NK-92 (cell line): ENCODE data around the gene EBLN1.

Experiments used
- DNase-seq: peaks from one replicate; lab custom pipeline; 2025; ENCODE audit not compliant: unreplicated experiment; lab: John Stamatoyannopoulos, UW

Gene EBLN1

DNA sequence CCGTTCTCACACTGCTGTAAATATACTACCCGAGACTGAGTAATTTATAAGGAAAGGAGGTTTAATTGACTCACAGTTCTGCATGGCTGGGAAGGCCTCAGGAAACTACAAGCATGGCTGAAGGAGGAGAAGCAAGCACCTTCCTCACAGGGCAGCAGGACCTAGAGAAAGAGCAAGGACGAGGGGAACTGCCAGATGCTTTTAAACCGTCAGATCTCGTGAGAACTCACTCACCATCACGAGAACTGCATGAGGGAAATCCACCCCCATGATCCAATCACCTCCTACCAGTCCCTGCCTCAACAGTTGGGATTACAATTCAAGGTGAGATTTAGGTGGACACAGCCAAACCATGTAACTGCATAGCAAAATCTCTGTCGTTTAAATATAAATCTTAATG is at the start of gene EBLN1:
EBLN1 (minus strand) TSS at position 174 of the 400 bp plus-strand sequence. CDS start 8,032 bp downstream, outside the sequence.
- no peak for DNase-seq

DNA sequence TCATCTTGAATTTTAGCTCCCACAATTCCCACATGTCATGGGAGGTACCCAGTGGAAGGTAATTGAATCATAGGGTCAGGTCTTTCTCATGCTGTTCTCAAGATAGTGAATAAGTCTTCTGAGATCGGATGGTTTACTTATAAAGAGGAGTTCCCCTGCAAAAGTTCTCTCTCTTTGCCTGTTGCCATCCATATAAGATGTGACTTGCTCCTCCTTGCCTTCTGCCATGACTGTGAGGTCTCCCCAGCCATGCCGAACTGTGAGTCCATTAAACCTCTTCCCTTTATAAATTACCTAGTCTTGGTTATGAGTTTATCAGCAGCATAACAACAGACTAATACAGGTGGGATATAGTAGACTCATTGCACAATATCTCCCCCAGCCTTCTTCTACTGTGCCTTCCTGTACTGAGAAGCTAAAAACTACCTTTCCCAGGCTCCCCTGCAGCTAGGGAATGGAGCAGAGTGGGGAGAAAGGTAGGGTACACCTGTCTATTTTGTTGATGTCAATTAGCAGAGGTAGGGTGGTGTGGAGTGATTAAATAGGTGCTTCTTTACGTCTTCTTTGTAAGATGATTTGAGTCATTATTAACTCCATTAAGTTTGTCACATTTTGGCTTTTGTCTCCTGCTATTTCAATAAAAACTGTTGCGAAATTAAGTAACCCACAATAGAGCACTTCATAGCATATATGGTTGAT is 48.2 kb upstream of the EBLN1 start:
- DNase-seq: no peak

DNA sequence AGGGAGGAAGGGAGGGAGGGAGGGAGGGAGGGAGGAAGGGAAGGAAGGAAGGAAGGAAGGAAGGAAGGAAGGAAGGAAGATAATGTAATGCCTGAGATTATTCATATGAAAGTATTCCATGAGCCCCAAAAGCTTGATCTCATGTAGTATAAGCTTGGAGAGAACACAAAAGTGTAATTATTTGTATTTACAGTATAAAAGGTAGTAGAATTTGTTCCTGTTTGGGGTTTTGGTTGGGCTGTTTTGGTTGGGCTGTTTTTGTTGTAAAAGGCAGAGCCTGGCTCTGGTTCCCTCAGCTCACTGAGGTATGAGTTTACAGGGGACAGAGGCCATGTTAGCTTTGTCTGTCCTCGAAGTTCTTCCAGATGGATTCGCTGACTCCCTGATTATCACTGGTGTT is 45.3 kb upstream of the EBLN1 start:
- DNase-seq: no peak

DNA sequence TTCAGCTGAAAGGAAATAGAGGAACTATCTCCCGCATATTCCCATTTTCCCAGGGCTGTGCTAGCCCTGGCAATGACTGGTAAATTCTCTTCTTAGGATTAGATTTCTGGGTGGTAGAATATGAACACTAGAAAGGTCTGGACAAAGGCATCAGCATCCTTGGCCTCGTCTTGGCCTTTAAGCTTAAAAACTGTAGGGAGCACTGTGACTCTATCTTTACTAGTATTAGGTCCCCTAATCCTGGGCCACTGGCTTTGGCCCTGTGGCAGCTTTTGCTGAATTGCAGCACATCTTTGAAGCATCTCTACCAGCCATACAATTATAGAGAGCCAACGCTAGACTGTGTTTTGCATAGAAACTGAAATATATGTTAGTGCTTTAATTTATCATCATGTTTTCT is 41.5 kb upstream of the EBLN1 start:
- DNase-seq: no peak

DNA sequence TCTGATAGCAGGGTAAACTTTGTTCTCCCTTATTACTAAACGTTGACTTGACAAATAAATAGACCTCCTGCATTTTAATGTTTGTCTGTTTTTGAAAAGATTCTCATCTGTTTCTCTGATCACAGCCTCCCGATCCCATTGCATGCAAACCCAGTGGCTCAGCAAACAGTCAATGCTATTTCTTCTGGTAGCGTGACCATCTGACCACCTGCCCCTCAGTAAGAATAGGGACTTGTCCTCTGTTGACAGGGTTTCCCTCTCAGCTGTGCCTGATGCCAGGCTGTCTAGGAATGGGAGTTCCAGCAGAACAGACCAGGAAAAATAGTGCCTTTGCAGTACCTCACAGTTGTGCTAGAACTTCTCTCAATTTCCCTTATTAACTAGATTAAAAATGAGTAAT is 40.7 kb upstream of the EBLN1 start:
- no peak for DNase-seq

DNA sequence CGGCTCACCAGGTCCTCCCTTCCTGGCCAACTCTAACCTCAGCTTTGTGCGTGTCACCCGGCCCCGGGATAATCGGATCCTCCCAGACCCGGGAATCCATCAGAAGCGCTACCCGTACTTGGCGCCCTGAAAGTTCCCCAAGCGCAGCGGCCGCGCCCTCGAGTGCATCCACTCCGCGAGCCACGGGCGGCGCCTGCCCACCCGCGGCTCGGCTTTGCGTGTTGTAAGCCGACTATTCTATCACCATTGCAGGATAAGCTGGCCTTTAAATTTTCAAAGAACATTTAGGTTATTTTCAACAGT is 35.7 kb upstream of the EBLN1 start:
- no peak for DNase-seq

DNA sequence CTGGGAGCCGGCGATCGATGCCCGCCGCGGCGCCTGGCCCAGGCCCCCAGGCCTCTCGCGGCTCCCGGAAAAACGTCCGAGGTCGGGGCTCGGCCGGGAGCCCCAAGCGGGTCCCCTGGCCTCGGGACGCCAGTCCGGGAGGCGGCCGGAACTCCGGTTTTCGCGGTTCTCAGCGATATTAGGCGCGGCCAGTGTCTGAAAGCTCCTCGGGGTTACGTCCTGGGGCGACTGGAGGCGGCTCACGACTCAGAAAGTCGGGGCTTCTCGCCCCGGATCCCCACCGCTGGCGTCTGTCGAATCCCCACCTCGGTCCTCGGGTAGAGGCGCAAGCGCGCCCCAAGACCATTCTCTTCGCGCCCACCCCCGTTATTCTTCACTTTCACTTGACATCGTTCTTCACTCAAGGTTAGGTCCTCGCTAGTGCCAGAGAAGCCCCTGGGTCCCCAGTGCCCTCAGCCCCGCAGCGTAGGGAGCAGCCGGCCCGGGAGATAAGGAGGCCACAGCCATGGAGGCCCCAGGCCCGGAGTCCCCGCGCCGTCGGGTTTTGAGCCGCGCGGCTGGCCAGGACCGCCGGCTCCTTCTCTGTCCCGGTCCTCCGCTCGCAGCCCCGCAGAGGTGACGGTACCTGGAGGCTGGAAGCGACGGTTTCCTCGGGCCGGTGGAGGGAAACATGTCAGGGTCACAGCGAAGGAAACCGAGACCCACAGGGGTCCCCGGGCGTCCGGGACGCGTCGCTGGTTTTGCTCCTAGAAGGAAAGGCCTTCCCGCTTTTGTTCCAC is 35.2 kb upstream of the EBLN1 start:
- no peak for DNase-seq

DNA sequence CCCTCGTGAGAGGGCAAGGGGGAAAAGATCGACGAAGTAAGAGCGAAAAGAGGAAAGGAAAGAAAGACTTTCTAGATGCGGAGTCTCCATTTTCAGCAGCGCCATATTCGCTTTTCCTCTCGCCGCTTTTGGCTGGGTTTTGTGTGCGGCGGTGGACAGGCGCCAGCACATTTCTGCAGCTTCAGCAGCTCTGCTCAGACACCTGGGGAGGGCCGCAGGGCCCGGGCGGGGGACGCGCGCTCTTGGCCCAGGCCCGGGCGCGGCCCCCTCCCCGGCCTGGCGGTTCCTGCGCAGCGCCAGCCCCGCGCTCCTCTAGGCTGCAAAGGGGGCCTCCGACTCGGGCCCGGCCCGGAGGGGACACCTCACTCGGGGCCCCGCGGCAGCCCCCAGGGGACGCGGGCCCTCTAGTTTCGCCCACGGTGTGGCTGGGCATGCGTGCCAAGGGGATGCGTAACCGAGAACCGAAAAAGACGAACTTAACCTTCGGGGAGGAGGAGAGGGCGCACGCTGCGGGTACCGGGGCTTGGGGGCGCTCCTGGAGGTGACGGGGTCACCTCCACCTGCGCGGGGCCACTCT is 34.5 kb upstream of the EBLN1 start:
- DNase-seq: no peak

DNA sequence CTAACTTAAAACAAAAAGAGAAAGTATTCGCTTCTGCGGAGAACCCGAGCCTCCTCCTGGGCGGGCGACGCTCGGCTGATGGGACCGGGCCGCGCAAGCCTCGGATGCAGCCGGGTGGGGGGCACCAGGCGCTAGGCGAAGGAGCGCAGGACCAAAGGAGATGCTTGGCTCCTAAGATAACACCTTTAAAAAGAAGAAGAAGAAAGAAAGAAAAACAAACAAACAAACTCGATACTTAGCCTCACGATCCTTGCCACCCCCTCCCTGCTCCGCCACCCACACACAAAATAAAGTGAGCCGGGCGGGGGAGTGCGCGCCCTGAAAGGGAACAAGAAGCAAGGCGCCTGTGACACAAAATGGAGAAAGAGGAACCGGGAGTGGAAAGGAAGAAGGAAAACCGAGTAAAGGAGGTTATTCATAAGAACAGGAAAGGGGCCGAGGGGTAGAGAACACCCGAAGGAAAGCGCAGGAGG is 34.0 kb upstream of the EBLN1 start:
- no peak for DNase-seq

DNA sequence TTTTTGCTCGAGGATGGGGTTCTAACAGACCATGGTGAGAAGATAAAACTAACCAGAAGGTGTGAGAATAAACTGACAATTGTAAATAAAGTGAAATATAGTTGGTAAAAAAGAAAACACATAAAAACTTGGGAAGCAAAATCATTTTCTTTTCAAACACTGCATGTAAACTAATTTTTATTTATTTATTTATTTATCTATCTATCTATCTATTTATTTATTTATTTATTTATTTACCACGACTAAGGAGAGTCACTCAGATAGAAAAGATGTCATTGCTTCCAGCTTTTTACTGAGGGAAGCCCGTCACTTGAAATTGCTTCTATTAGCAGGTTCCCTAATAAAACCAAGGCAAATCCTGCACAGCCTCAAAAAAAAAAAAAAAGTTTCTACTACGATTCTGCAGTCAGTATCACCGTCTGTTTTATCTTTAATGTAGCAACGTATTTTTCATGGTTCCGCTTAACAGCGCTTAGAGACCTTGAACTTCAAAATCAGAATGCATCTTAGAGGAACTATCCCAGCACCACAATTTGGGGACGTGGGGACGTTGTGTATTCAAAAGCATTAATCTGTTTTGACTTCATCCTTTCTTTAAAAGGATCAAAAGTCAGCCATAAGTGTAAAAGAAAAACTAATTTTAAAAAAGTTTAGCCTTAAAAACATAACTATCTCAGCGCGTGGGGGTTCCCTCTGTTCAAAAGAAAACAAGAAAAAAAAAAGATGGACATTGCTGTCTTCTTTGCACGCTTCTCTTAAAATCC is 33.3 kb upstream of the EBLN1 start:
- no peak for DNase-seq

DNA sequence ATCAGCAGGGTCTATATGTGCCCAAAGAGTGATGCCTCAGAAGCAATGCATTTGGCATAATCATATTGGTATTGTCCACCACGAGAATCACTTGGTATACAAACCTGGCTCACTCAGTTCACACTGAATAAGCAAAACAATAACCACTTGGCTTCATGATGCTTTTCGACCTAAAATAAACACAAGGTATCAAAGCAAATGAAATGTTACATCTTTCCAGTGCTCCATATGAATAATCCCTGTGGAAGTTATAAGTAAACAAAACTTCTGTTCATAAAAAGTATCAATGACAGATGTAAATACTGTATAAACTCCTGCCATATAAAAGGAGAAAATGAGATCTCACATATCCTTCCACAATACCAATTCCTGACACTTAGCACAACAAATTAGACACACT is 29.8 kb upstream of the EBLN1 start:
- DNase-seq: no peak

DNA sequence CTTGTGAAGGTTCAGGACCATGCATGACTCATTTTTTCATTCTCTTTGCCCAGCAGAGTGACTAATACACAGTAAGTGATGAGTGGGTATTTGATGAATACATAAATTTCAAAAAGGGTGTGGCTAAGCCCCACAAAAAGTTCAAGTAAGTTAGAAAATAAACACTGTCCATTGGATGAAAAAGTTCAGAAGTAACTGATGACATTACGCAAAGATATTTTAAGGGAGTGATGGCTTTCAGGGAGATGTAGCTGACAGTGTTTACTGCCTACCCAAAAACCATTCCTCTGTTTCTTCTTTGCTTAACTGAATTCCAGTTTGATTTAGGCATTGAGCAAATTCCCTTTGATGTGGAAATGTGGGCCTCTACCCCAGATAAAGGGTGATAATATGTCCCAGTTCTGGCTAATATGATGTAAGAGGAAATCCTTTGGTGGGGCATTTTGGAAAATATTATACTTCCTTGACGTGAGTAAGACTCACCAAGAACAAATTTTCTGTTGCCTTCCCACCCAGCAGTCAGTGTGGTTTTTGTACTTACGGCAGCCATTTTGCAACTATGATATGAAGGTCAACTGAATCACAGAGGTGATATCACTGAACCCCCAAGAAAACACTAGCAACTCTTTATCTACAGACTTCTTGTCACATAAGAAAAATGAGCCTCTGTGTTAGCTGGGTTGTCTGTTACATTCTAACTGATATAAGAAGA is 29.0 kb upstream of the EBLN1 start:
- no peak for DNase-seq

DNA sequence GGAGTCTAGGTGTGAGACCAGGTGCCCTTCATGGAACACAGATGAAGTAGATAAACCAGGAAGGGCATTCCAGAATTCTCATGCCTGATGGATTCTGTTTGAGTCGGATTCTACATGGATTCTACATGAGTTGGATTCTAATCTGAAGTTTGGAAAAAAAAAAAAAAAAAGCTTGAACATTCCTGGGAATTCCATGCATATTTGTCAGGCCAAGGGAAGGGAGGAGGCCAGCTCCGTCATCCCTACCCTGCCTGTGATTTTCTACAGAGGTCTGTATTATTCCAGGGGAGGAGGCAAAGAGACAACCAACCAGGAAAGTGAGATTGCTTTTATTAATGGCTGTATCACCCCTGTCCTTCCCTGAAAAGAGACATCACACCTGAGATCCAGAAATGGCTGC is 27.8 kb upstream of the EBLN1 start:
- DNase-seq: no peak

DNA sequence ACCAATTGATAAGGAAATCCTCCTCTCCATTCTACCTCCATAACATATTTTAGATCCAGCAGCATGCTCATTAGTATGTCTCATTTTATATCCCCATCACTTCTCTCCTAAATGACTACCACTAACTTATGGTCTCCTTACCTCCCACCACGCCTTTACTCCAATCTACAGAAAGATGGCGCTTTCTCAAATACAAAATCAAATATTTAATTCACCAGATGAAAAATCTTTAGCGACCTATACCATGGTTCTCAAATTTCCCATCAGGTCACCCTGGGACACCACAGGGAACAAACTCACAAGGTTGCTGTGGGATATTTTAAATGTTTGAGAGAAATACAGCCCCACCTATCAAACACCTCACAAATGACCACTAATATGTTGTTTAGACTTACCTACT is 27.0 kb upstream of the EBLN1 start:
- DNase-seq: no peak

DNA sequence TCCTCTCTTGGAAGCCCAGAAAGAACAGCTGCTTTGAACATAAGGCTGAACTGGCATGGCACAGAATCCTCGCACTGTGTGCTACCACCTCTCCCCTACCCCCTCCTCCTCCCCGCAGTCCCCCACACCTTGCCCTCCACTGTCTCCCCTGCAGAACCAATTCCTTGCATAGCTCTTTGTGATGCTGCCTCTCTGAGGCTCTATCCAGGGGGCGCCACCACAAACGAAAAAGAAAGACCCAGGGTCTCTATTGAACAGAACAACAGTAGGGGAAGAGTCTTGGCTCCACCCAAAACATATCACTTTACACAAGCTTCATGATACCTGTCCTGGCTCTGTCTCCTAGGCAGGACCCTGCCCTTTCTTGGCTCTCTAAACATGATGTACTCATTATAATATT is 26.2 kb upstream of the EBLN1 start:
- DNase-seq: no peak

DNA sequence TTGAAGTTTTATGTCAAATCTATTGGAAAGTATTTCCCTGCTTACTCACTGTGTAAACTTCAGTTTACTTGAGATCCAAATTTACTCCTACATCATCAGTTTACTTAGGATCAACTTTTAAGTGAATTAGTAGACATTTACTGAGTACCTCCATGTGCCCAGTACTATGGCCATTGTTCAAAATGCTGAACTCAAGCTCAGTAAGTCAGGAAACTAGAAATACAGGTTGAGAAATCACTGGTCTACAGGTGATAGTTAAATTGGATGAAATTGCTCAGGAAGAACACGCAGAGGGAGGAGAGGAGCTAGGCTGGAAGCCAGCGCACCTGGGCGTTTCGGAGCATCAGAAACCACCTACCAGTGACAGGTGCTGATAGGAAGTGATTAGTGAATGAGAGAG is 25.5 kb upstream of the EBLN1 start:
- no peak for DNase-seq

DNA sequence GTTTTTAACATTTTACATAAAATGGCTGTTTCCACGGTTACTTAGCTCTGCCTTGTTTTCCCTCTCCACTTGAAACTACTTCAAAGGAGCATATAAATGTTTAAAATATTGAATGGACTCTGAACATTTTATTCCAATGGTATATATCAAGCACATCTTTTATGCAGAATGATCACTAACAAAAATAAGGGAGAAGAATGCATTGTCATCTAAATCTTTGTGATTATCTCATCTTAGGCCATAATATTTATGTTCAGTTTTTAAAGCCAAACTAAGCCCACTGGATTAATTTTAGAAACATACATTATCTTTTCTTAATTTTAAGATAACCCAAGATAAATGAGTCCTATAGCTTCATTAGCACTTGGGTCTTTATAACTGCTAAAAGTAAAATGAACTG is 13.4 kb upstream of the EBLN1 start:
- DNase-seq: no peak

DNA sequence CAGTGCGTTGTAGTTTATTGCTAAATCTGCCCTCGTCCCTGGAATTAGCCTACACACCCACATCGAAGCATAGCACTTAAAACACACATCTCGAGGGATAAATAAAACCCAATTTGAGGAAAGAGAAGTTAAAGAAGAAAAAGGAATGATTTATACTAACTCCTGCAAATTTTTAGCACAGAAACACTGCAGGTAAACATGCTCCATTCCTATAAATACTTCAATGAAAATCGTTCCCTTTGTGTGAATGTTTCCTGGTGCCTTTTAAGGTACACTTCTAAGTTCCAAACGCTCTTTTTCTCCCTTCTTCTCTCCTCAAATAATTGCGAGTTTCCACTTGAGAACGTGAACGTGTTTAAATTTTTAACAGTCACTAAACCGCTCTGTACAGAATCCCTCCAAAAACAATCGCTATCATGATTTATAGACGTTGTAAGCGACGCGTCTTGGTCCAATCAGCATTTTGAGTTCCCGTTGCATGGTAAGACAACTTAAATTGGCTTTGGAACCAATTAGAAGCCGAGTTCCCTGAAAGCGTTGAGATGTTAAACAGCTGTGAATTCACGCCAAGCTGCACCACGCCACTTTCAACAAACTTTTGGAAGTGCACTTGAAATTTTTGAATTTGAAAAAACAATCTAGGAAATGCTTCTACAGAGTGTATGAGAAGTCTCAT is 12.5 kb upstream of the EBLN1 start:
- DNase-seq: no peak

DNA sequence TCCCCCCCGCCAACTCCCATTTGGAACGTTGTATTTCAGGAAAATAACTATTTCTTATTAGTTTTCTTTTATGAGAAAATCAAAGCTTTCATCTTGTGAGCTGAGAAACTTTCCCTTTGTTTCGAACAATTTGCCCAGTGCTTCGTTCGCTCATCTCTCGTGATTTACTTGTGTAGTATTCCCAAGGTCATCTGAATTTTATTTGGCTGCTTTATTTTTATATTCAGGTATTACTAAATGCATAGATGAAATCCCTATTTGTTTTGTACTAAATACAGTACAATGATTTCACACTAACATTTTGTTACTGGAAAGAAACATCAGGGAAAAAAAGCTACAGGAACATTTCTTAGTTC is 12.0 kb upstream of the EBLN1 start:
- no peak for DNase-seq

DNA sequence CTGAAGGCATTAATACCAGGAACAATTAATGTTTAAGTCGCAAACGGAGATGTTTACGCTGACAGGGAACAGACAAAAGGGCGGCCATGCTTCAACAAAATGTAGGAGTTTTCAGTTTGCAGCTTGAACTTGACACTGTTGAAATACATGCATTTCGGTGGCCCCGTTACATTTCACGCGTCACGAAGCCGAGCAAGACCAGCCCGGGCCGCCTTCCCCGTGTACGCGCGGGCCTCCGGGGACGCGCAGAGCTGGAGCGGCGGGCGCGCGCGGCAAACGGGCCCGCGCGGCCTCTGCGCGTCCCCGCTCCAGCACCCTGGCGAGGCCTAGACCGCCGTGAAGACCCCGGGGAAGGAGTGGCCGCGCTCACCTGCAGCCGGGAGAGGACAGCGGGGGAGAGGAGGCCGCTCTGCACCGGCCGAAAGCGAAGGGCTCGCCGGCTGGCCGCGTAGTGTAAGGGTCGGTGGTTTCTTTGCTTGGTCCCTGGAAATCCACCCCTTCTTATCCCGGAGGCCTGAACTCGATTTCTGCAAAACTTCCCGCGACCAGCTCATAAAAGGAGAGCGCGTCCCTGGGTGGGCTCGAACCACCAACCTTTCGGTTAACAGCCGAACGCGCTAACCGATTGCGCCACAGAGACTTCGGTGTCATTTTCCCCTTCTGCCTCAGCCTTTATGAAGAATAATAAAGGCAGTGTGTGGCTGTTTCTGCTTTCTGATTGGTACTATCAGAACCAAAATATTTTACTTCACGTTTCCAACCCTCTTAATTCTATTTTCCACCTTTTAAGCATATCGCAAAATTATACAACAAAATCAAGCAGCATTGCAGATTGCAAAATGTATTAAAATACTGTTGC is 11.4 kb upstream of the EBLN1 start:
- DNase-seq: peak; percentile 39
